Stimulated activated CD4-positive, alpha-beta T cell treated with anti-CD3 and anti-CD28 coated beads, Interleukin-15, amount 100 ng/mL, for 1 hour (primary cell): Measurements from ENCODE around the gene GNG4.

Experiments used
- DNase-seq, 2 donors: peaks; one replicate each; pipeline ENCODE4 v3.0.0-alpha.2; 2020; ENCODE audit warnings: low read depth in 1 of 2, low spot score in 1 of 2

GNG4 gene

DNA sequence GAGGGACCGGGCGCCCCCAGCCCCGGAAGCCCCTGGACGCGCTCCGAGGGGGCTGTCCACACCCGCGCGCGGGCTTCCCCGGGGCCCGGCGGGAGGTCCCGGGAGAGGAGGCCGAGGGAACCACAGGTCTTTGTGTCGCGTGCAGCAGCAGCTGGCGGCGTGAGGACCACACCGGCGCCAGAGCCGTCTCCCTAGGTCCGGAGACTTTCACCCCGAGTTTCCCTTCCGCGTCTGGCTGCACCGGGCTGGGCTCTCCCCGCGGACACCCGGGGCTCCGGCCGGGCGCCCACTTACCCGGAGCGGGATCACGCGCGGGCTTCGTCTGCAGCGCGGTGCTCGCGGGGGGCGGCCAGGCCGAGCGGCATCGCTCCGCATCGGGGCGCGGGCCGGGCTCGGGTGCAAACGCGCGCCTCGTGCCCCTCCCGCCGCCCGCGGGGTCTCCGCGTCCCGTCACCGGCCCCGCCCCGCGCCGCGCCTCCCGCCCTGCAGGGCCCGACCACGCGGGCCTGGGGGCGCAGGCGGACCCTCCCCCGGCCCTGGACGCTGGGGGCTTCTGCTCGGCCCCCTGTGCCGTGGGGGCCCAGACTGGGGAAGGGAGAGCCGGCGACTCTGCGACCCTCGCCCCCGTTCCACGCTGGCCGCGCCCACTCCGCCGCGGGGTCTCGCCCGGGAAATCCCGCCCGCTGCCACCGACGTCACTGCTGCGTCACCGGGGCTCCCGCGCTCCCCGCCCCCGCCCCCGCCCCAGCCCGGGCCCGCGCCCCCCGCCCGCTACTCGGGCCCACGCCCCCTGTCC, at the start of gene GNG4:
GNG4 (minus strand) TSS at position 417 of the 796 bp plus-strand sequence. CDS start 65,946 bp downstream, outside the sequence.
- peak in 1 of 2 donors; percentile 14 for DNase-seq

DNA sequence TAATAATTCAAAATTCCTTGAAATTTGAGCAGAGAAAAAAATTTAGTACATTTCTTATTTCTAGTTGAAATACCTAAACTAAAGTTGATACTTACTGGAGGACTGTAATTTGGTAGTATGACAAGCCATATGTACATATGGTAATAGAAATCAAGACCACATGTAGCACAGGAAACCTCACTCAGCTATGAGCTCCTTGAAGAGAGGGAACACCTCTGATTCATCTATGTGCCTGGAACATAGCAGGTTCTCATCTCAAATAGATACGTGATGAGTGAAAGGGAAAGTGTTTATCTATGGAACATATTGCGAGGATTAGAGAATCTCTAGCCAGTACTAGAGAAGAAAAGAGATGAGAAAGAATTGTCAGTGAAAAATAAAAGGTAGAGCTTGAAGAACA, 47.9 kb upstream of the GNG4 start:
- DNase-seq: no peak

DNA sequence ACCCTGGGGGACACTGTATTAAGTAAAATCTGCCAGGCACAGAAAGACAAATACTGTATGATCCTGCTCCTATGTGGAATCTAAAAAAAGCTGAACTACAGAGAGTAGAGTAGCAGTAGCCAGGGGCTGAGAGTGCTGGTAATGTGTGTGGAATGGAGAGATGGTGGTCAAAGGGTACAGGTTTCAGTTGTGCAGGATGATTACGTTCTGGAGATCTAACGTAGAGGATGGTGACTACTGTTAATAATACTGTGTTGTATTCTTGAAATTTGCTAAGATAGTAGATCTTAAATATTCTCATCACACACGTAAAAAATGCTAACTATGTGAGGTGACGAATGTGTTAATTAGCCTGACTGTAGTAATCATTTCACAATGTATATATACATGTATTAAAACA, 39.8 kb upstream of the GNG4 start:
- no peak for DNase-seq

DNA sequence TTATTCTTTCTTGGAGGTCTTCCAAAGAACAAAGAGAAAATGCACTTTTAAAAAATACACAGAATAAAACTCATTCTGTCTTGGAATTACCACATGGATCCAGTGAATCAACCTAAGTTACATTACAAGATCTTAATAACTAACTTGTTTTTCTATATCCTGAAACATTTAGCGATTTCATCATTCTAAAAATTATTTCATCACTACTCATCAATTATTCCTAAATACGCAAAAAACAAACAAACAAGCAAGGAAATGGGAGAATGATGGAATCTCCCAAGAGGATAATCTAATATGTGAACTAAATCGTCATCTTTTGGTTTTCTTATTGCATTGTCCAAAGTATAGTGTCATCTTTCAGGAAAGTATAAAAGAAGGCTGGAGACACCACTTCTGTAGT, 38.5 kb upstream of the GNG4 start:
- no peak for DNase-seq

DNA sequence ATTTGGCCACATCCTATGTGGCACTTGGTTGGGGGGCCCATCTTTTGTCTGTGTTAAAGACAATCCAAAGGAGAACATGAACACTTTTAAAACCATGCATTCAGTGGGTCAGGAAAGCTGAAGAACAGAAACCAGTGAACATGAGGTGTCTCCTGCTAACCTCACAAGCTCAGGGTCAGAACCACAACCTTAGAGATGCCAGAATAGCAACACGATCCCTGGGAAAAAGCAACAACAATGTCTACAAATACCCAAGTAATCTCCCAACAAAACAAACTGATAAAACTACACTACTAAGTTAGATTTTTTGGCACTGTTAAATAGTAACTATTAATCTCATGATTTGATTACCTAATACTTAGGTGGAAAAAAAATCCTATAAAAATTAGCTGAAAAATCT, 34.1 kb upstream of the GNG4 start:
- DNase-seq: no peak

DNA sequence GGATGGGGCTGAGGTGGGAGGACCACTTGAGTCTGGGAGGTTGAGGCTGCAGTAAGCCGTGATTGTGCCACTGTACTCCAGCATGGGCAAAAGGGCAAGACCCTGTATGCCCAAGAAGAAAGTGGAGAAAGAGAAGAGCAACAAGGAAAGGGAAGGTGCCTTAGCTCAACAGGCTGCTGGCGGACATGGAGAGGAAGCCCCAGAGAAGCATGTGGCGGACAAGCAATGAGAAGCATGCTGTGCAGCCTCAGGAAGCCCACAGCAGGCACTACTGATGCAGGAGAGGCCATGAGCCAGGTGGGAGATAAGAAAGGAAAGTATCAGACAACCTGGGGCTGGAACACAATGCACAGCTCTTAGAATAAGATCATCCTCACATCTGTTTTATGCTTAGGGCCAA, 32.6 kb upstream of the GNG4 start:
- no peak for DNase-seq

DNA sequence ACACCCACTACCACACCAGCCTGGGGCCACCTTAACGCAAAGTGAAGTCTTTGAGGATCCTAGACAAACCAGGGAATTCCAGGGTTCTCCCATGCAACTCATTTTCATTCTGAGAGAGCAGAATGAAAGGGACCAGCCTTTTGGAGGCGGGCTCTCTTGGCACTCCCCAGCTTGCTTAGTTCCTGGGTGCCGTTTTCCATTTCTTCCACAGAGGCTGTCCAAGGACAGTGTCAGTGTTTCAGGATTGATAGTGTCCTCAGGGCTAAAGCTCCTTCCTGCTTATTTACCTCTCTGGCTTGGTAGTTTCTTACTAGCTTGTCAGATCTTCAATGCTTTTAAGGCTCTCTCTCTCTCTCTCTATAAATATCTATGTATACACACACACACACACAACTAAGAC, 30.1 kb upstream of the GNG4 start:
- no peak for DNase-seq

DNA sequence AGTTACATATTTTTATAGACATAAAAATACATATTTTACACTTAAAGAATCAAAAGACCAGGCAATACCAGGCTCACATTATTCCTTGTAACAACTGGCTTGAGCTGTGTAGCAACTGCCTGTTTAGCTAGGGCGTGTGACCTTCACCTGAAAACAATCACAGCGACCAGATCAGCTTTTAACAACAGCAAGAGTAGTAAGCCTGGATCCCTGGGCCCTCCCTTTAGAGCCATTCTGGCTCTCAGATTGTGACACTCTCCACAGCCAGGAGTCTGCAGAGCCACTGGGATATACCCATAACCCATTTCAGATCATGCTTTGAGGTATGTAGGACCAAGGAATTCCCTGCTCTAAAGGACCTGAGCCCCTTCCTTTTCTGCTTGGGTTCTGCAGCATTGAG, 29.4 kb upstream of the GNG4 start:
- DNase-seq: no peak

DNA sequence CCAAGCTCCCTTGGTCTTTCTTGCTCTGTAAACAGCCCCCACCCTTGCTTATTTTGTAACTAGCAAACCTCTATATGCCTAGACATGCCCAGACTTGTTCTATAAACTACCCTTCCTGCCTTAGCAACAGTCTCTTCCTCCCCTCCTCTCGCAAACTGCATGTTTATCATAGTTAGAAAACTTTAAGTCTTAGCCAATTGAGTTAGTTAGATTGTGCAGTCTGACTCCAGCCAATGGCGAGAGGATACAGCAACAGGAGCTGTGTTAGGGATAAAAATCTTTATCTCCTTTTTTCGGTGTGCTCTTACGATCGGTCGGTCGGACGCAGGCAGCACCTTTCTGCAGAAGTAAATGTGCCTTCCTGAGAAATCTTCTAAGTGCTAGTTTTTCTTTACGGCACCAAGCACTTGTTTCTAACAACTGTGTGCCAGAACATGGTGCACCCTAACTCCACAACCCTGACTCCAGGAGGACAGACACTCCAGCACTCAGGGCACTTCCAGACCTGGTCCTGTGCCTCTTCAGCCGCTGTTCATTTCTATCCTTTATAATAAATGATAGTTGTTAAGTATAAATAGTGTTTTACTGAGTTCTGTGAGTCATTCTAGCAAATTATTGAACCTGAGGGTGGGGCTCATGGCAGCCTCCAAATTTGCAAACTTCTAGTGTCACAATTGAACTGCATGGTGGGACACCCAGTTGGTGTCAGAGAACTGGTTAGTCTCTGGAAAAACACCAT, 25.7 kb upstream of the GNG4 start:
- no peak for DNase-seq

DNA sequence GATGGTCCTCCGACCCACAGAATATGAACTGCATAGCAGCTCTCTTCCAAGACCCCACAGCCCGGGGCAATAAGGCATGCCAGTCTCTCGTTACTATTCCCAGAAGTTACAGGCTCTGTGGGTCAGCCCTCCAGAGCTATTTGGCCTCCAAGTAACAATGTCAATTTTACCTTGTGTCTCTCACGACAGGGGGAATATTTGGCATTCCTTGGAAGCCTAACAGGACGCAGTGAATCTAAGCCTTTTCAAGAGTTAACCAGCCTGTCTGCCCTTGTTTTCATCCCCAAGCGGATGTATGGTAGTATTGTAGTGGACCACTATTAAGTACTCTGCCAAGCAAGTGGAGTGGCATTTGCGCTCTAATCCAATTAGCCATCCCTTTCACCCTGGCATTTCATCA, 24.4 kb upstream of the GNG4 start:
- DNase-seq: no peak

DNA sequence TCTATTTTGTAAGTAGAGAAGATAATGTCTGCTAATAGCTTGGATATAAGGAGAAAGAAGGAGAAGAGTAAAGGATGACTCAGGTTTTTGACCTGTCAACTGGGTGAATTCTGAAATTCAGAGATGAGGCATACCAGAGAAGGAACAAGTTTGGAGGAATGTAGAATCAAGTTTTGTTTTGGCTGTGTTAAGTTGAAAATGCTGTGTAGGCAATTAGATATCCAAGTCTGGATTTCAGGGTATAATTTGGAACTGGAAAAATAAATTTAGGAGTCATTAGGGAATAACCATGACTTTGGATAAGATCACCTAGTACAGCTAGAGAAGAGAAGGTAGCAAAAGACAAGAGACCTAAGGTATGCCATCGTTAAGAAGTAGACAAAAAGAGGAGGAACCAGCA, 22.4 kb upstream of the GNG4 start:
- DNase-seq: no peak

DNA sequence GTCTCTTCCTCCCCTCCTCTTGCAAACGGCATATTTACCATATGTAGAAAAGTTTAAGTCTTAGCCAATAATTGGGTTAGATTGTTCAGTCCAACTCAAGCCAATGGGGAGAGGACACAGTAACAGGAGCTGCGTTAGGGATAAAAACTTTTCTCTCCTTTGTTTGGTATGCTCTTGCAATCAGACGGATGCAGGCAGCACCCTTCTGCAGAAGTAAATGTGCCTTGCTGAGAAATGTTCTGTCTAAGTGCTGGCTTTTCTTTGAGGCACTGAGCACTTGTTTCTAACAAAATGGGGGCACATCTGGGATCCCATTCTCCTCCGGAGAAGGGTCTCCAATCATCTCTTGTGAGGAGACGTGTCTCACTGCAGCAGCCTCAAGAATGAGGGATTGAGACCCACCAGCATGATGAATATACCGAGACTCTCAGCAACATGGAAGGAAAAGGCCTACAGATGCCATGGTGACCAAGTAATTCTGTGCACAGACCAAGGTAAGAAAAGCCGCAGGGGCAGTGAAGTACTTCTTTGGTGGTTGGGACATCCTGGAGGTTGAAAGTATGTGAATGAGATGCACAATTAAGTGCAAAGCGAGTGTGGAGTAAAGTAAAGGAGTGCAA, 20.7 kb upstream of the GNG4 start:
- DNase-seq: no peak

DNA sequence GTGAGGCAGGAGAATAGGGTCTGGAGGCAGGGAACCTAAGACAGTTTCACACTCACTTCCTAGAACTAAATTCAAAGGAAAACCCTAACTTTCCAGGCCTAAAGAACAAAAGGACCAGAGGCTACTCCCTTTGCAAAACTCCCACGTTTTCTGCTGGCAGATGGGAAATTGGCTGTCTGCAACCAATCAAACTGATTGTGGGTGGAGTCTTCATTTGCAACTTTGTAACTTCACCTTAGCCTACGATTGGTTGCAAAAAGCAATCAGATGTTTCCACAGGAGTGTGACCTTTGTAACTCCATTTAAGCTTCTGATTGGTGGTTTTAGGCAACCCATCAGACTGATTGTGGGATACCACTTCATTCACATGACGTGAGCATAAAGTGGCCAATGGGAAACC, 19.7 kb upstream of the GNG4 start:
- DNase-seq: no peak

DNA sequence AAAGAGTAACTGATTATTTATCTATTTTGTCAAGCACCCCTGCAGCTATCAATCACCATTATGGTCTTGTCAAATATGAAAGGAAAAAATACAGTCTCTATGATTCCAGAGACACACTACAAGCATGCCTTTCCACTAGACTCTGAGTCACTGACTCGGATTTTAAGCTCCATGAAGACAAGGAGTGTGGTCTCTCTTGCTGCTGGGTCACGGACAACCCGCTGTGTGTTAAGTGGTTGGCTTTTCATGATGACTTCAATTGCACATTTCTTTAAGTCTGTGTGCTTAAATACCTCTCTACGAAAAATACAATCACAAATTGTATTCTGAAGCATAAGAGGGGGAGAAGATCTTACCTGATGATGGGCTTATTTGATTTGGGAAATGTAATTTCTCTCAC, 14.0 kb upstream of the GNG4 start:
- no peak for DNase-seq

DNA sequence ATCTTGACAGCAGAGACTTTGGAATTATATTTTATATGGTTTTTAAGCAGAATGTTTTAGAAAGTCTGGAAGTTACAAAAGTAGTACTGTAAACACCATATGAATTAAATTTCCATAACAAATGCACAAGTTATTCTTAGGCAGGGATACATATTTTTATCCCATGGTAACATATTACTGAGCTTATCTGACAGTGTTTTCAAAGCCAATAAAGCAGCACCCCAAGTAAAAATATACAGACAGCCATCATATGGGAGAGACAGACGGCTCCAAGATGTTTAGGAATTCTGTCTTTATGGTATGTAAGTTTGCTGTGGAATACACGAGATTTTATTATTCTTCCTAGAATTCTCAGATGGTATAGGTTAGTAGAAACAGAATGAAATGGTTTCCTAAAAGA, 12.0 kb upstream of the GNG4 start:
- DNase-seq: no peak

DNA sequence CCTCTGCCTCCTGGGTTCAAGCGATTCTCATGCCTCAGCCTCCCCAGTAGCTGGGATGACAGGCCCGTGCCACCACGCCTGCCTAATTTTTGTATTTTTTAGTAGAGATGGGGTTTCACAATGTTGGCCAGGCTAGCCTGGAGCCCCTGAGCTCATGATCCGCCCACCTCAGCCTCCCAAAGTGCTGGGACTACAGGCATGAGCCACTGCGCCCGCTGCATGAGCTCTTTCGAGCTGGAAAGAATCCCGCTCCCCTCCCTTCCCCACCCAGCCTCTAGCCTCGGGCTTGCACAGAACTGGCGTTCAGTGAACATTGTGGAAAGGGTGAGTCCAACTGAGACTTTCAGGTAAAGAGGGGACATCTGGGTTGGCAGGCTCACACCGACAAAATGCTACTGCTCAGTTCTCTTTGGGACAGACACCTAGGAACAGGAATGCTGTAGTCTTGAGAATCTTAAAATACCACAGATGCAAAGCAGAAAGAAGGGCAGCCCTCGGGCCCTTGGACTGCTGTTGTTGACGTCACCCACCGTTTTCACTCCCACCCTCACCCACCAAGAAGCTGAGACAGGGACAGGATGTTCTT, 9.7 kb upstream of the GNG4 start:
- no peak for DNase-seq

DNA sequence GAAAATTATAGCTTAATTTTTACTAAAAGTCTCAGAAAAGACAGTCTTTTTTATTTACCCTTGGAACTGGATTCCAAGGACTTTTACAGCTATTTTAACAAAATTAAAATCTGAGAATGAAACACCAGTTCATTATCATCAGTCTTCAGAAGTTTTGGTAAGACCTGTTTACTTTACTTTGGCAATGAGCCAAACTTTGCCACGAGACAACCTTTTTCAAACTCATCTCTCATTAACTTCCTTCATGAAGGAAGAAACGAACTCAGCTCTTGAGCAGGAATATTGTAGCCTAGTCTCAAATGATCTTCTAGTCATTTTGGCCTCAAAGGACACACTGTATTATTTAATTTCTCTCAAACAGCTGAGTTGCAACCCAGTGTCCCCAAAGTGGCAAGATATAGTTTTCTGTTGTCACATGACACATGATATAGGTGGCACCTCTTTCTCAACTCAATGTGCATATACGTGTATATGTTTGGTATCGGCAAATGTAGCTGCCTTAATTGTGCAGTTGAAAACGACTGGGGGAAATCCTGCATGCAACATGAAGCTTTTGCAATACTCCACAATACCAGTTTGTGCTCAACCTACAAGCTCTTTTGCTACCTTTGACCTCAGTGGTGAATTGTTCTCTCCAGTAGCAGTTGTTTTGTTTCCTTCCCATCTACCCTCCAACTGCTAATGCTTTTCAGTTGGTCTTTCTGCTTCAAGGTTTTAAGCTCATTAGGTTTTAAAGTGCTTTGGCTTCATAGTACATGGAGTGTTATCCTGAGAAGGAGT, 8.4 kb upstream of the GNG4 start:
- DNase-seq: no peak

DNA sequence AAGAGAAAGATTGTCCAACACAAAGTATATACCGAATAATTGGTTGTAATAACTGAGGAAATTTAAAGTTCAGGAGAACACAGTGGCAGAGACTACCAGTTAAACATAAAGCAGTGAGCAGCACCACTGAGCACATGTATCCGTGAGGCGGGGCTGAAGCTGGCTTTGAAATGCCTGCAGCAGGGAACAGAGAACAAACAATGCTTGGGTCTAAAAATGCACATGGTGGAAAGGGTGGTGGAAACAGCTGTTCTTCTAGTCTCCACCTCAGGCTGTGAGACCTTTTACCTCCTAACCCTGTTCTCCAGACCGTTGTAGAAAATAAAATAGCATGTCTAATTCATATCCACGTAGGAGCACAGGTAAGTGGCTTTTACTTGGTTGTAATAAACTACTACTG, 7.7 kb upstream of the GNG4 start:
- DNase-seq: no peak

DNA sequence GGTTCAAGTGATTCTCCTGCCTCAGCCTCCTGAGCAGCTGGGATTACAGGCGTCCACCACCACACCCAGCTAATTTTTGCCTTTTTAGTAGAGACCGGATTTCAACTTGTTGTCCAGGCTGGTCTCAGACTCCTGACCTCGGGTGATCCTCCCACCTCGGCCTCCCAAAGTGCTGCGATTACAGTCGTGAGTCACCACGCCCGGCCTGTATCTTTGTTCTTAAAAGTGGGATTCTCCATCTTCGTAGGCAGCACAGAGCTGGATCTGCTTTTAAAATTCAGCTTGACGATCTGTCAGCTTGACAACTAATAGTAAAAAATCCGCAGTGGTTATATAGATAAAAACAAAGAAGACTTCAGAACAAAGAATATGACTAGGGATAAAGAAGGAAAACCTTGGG, 2.8 kb upstream of the GNG4 start:
- no peak for DNase-seq

DNA sequence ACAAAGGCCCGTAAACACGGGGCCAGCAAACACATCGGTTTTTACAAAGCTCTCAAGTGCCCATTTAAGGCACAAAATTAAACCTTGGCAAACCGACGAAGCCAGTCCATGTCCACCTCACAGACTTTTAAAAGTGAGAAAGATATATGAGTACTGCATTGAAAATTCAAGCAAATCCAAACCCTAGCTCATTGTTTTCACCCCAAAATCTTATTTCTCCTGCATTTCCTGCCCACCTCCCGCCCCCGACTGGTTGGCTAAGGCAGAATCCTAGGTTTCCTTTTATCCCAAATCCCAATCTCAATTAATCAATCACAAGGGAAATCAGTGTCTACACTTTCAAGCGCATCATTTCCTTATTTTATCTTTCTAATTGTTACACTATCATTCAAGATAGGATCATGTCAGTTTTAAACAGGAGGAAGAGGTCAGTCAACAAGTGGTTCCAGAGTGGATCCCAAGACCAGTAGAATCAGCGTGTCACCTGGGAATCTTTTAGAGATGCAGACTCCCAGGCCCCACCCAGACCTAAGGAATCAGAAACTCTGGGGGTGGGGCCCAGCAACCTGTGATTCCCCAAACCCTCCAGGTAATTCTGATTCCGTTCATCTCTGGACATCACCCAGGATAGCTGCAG, 1.7 kb upstream of the GNG4 start:
- no peak for DNase-seq
